GM19372 (cell line): ENCODE data around the gene PDLIM3.

Experiments
- ATAC-seq: cut with Tn5 transposase; IDR thresholded peaks from one replicate; pipeline ENCODE4 v1.9.1; 2021; ENCODE audit warnings: mild to moderate bottlenecking, low read depth, moderate library complexity; ENCODE audit not compliant: unreplicated experiment

Gene PDLIM3

DNA sequence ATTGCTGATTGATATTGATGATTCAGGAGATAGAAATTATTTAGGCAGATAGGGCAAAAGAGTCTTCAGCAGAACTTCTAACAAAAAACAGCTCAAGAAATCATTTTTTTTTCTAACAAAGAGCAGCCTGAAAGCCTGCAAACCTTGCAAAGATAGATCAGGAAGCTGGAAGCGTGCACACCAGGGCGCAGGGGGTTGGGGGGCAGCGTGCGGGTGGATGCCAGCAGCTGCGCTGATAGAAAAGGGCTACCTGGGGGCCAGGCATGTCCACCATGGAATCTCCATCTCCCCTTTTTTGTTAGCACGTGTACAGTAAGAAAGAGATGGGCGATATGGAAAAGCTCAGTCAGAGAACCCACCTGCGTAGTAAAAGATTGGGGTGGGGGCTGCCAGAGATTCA is 62.1 kb downstream of the PDLIM3 start:
- no peak for ATAC-seq

DNA sequence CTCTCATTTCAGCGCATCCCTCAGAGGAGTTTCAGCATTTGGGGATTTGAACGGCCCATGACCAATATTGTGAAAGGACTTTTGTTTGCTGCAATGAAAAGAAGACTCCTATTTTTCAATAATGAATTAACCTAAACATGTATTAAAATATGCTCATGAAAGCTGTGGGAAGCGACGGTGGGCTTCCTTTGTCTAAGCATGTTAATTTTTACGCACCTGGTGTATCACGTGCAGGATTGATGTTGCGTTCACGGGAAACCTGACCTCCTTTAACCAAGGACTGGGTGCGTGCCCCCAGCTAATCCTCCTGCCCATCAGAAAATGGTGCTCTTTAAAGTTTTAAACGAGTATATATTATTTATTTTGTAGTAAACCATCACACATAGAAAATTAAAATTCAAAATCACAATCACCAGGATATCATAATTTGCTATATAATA is 63.2 kb downstream of the PDLIM3 start:
- no peak for ATAC-seq

DNA sequence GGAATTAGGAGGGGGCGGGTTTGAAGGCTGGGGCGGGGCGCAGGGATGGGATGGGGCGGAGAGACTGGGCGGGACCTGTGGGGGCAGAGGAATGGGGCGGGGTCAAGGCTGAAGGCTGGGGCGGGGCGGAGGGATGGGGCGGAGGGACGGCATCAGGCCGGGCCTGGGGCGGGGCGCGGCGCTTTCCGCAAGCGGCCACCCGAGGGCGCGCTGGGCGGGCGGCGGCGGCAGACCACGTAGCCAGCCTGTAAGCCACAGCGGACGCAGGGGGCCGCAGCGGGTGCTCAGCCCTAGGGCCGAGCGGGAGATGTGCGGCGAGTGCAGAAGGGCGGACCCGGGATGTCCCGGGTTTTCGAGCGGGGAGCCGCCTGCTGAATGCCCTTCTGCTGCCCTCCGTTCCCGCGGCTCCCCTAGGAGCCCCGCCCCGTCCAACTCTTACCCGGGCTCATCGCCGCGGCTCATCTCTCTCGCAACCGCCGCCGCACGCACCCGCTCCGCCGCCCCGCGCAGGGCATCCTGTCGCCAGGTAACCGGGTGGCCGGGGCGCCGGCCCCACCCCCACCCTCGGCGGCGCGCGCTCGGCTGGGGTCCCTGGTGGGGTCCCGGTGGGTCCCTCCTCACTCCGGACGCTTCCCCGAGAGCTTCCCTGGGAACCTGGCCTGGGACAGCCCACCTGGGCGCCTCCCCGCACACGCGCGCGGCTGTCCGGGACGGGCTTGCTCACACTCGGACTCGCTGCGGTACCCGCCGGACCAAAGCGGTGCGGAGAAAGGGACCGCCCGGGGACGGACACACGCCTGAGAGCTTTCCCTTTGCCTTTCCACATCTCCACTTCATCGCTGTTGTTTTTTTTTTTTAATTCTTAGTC is 63.8 kb downstream of the PDLIM3 start, which contains the start of gene CCDC110:
CCDC110 (minus strand) TSS at position 499 of the 868 bp plus-strand sequence; CDS start at position 449, 50 bp downstream.
- ATAC-seq = peak; percentile 86

DNA sequence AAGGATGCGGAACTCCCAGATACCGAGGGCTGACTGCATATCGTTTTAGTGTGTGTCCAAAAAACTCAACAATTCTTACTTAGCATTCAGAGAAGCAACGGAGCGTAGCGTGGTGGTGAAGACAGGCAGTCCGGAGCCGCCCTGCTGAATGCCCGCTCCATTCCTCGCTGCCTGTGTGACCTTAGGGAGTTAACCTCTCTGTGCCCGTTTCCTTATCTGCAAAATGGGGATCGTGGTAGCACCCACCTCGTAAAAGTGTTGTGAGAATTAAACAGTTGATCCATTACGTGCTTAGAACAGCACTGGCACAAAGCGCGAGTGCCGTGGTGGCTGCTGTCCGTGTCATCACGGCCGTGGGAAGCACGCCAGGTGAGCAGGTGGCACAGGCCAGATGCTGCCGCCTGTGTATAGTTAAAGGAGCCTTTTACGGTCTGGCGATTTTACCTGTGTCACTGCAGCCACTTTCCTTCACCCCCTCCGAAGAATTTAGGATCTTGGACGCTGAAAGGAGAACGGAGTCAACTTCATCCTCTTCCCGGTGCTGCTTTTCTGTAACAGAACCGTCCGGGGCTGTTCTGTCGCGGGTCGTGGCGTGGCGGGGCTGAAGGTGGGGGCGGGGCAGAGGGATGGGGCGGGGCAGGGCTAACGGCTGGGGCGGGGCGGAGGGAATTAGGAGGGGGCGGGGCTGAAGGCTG is 64.7 kb downstream of the PDLIM3 start:
- ATAC-seq = peak; percentile 11

DNA sequence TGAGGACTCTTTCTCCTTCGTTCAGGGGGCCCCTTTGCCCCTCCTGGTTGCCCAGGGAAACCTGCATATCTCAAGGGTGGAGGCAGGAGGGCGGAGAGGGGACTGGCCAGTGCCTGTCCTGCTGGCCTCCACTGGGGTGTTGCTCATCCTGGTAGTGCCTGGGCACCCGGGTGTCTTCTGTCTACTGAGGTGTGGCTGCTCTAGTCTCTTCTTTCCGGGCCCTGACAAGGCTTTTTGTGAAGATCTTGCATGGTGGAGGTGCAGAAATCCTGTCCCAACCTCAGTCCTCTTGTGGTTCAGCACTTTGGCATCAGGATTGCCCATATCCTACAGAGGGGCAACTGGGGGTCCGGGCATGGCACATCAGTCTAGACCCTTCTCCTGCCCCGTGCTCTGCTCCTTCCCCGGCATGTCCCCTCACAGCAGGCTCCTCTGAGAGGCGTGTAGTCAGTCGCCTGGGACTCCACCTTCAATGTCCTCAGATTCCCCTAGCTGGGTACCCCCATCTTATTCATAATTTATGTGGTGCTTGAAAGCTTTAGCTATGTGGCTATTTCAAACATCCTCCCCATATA is 65.6 kb downstream of the PDLIM3 start:
- ATAC-seq = no peak

DNA sequence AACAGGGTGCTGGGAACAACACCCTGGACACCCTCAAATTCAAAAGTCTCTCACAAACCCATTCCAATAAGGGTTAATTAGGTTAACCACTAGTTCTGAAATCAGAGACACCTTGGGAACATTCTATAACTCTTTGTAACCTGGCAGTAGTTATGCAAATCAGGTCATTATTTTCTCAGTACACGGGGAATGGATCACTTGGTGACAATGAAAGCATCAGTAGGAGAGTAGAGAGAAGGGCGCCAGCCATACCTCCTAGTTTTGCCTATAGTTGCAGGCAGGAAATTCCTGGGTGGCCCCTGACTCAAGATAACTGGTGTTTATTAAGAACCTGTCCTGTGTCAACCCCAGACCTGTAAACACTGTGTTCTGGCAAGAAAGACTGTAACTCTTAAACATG is 66.3 kb downstream of the PDLIM3 start:
- no peak for ATAC-seq

DNA sequence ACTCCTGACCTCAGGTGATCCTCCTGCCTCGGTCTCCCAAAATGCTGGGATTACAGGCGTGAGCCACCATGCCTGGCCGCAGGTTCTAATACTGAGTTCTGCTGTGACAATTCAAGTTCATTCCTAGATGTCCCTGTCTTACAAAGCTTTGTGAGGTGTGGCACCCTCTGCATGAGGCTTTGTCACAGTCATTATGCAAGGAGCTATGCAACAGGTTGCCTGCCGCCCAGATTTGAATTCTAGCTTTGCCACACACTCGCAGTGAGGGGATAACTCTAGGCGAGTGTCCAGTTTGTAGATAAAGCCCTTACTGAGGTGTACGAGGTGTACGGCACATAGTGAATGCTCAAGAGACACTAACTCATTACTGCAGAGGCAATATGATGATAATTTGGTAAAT is 67.3 kb downstream of the PDLIM3 start:
- no peak for ATAC-seq

DNA sequence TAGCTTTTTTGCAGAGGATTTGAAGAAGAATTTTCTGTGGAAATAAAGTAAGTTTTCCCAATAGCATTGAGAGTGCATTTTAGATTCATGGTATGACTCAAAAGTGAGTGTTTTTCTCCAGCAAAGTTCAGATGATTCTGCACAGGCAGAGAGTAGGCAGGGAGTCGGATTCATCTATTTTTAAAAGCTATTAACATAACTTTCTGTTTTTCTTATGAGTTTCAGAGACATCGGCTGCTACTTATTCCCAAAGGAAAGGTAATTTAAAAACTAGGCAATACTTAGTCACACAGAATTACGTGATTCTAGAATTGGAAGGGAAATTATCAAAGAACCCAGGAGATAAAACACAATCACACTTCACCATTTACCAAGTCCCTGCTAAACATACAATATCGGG is 68.2 kb downstream of the PDLIM3 start:
- ATAC-seq = no peak

DNA sequence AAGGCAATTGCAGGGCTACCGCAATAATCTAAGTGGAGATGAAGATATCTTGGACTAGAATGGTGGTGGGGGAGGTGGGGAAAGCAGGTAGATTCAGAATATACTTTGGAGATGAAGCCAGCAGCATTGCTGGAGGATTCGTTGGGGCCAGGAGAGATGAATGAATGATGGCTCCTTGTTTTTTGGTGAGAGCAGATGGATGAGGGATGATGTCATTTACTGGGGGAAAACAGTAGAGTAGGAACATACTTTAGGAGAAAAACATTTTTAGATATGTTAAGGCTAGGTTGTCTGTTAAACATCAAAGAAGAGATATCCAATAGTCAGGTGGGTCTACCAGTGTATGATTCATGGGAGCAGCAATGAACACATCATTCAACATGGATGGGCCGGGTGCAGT is 69.6 kb downstream of the PDLIM3 start:
- no peak for ATAC-seq

DNA sequence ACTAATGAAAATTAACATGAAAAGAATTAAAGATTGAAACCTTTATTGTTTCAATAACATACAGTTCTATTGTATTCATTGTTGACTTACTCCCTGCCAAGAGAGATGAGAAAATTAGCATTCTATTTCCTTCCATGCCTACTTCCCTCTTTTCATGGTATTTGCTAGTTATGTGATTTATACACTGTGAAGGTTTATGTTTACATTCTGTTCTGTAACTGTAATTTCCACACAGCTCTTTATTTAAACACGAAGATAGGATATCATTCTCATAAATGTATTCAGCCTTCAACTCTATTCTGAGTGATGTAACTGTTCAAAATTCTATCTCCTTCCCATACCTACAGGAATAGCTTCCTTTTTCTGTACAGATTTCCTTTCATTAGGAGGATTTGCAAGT is 70.4 kb downstream of the PDLIM3 start:
- no peak for ATAC-seq

DNA sequence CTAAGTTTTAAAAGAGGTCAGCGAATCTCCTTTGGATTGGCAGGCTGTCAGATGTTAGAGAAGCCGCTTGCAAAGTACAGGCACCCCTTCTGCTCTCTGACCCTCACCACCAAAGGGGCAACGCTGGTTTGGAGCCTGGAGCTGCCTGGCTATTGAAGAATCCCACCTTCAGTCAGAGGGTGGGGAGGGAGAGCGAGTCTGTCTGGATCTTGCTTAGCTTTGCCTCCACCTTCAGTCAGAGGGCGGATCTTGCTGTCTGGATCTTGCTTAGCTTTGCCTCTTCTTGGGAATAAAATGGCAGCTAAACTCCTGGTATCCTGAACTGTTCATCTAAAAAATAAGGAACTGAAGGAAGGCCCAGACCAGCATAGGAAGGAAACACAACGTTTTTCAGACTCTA is 71.1 kb downstream of the PDLIM3 start:
- no peak for ATAC-seq

DNA sequence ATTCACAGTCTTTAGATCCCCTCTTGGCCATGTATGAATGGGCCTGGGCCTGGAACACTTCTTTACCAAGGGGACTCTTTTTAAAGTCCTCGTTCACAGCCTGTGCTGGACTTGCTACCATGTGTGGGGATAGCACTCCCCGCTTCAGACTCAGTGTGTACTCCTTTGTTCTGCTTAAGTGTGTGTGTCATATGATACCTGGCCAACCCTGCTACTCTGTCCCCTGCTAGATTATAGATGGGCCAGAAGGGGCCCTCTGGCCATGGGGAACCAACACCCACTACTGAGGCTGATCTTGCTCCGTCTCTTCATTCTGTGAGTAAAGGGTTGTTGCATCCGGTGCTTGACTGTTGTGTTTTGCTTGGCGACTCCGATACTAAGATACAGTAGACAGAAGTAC is 71.8 kb downstream of the PDLIM3 start:
- ATAC-seq = no peak

DNA sequence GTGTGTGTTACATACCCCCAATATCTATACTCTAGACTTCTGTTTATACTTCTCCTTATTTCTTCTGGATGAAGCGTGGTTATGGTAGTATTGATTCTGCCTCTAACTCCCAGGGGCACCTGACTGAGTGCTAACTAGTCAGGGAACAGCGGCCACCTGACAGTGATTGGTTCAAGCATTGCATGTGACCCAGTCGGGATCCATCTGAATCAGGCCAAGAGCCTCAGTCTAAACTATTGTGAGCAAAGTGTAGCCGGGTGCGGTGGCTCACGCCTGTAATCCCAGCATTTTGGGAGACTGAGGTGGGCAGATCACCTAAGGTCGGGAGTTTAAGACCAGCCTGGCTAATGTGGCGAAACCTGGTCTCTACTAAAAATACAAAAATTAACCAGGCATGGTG is 73.7 kb downstream of the PDLIM3 start:
- ATAC-seq = no peak

DNA sequence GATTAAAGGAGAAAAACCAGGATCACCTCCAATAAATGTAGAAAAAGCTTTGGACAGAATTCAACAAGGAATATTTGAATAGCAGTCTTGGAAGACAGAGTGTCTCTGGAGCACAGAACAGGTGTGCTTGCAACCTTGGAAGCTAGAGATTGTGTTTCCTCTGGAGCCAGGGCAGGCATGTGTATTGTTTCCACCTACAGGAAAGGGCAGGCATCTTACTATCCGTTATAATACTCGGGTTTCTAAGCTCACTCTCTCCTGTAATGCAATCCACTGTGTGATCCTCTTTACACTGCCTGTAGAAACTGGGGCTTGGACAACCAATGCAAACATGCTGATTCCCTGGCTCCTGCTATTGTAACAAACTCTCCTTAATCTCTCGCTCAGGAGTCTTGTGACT is 78.2 kb downstream of the PDLIM3 start:
- no peak for ATAC-seq

DNA sequence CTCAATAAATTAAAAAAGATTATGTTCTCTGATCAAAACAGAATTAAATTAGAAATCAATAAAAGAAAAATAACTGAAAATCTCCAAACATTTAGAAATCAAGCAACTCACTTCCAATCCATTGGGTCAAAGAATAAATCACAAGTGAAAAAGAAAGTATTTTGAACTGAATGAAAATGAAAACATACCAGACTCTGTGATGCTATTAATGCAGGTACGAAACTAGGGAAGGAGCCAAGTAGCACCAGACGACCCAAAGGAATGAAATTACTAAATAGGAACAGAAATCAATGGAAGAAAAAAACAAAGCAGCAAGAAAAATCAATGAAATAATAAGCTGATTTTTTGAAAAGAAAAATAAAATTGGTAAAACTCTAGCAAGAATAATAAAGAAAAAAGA is 79.2 kb downstream of the PDLIM3 start:
- ATAC-seq = no peak
